ENCODE data around the gene AMBP. TPM values are rescaled to one million over a fixed set of nuclear protein-coding genes. Genes with fewer than 3 reads are reported as not detected.

AMBP gene
- total and polyA plus RNA-seq, 2 of the 13 experiments (the other 11 are each of a cell fraction or from before 2014, with no cell fraction given): 1,510 to 2,580 TPM

GRCh38 chr9:114108016-114108833, 30.1 kb upstream of the AMBP start (continued):
- no peak for TF ChIP-seq ZNF234 (CRISPR knock-in tag; conservative IDR thresholded peaks at IDR 0.05)
- no peak for TF ChIP-seq ZNF326 (CRISPR knock-in tag; IDR thresholded peaks at IDR 0.05; ENCODE audit: borderline replicate concordance)
- TF ChIP-seq, protein P1, sequence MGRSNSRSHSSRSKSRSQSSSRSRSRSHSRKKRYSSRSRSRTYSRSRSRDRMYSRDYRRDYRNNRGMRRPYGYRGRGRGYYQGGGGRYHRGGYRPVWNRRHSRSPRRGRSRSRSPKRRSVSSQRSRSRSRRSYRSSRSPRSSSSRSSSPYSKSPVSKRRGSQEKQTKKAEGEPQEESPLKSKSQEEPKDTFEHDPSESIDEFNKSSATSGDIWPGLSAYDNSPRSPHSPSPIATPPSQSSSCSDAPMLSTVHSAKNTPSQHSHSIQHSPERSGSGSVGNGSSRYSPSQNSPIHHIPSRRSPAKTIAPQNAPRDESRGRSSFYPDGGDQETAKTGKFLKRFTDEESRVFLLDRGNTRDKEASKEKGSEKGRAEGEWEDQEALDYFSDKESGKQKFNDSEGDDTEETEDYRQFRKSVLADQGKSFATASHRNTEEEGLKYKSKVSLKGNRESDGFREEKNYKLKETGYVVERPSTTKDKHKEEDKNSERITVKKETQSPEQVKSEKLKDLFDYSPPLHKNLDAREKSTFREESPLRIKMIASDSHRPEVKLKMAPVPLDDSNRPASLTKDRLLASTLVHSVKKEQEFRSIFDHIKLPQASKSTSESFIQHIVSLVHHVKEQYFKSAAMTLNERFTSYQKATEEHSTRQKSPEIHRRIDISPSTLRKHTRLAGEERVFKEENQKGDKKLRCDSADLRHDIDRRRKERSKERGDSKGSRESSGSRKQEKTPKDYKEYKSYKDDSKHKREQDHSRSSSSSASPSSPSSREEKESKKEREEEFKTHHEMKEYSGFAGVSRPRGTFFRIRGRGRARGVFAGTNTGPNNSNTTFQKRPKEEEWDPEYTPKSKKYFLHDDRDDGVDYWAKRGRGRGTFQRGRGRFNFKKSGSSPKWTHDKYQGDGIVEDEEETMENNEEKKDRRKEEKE (IDR thresholded peaks at IDR 0.05): no peak
- no peak for TF ChIP-seq REXO4 (CRISPR knock-in tag; IDR thresholded peaks at IDR 0.05; ENCODE audit: borderline replicate concordance)
- no peak for TF ChIP-seq NR2F2 (IDR thresholded peaks at IDR 0.05; ENCODE audit: borderline replicate concordance, low read depth)
- TF ChIP-seq HOXA5 (CRISPR knock-in tag; IDR thresholded peaks at IDR 0.05): peak; percentile 81; the same call in 1 of the 2 replicates
- TF ChIP-seq ZNF776 (CRISPR knock-in tag; IDR thresholded peaks at IDR 0.05): no peak
- 0 out of 2 replicates have a peak, but pooled peaks have one; percentile 30 for TF ChIP-seq ZNF256 (CRISPR knock-in tag; conservative IDR thresholded peaks at IDR 0.05)
- peak; percentile 71; the same call in 1 of the 2 replicates for TF ChIP-seq IKZF5 (CRISPR knock-in tag; IDR thresholded peaks at IDR 0.05)
- no peak for TF ChIP-seq ZNF556 (CRISPR knock-in tag; IDR thresholded peaks at IDR 0.05; ENCODE audit: borderline replicate concordance)
- TF ChIP-seq BRD4 (CRISPR knock-in tag; IDR thresholded peaks at IDR 0.05): no peak
- peak; percentile 84; the same call in 1 of the 2 replicates for TF ChIP-seq ZNF580 (CRISPR knock-in tag; IDR thresholded peaks at IDR 0.05; ENCODE audit: borderline replicate concordance, low read depth)
- no peak for TF ChIP-seq ZNF670 (CRISPR knock-in tag; IDR thresholded peaks at IDR 0.05; ENCODE audit: borderline replicate concordance)
- no peak for TF ChIP-seq THYN1 (CRISPR knock-in tag; IDR thresholded peaks at IDR 0.05; ENCODE audit: borderline replicate concordance, low read depth)
- TF ChIP-seq SPEN (CRISPR knock-in tag; IDR thresholded peaks at IDR 0.05; ENCODE audit: low read depth): peak; percentile 36; the same call in 1 of the 2 replicates
- no peak; the same call in 1 of the 2 replicates for TF ChIP-seq ZNF512 (CRISPR knock-in tag; IDR thresholded peaks at IDR 0.05)
- TF ChIP-seq ZNF263 (CRISPR knock-in tag; IDR thresholded peaks at IDR 0.05): peak; percentile 75
- TF ChIP-seq, protein P2, sequence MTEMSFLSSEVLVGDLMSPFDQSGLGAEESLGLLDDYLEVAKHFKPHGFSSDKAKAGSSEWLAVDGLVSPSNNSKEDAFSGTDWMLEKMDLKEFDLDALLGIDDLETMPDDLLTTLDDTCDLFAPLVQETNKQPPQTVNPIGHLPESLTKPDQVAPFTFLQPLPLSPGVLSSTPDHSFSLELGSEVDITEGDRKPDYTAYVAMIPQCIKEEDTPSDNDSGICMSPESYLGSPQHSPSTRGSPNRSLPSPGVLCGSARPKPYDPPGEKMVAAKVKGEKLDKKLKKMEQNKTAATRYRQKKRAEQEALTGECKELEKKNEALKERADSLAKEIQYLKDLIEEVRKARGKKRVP (CRISPR knock-in tag; IDR thresholded peaks at IDR 0.05): no peak
- no peak for TF ChIP-seq MTF2 (CRISPR knock-in tag; IDR thresholded peaks at IDR 0.05; ENCODE audit: borderline replicate concordance)
- TF ChIP-seq, protein P3, sequence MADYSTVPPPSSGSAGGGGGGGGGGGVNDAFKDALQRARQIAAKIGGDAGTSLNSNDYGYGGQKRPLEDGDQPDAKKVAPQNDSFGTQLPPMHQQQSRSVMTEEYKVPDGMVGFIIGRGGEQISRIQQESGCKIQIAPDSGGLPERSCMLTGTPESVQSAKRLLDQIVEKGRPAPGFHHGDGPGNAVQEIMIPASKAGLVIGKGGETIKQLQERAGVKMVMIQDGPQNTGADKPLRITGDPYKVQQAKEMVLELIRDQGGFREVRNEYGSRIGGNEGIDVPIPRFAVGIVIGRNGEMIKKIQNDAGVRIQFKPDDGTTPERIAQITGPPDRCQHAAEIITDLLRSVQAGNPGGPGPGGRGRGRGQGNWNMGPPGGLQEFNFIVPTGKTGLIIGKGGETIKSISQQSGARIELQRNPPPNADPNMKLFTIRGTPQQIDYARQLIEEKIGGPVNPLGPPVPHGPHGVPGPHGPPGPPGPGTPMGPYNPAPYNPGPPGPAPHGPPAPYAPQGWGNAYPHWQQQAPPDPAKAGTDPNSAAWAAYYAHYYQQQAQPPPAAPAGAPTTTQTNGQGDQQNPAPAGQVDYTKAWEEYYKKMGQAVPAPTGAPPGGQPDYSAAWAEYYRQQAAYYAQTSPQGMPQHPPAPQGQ (CRISPR knock-in tag; IDR thresholded peaks at IDR 0.05; ENCODE audit: borderline replicate concordance): no peak
